ENCODE results near the gene DAGLB.
"Not testable (repeated sequence)": the region's sequence is repeated elsewhere in the genome, so short reads cannot be mapped to it uniquely, and the experiment has no call there.

Gene DAGLB

DNA sequence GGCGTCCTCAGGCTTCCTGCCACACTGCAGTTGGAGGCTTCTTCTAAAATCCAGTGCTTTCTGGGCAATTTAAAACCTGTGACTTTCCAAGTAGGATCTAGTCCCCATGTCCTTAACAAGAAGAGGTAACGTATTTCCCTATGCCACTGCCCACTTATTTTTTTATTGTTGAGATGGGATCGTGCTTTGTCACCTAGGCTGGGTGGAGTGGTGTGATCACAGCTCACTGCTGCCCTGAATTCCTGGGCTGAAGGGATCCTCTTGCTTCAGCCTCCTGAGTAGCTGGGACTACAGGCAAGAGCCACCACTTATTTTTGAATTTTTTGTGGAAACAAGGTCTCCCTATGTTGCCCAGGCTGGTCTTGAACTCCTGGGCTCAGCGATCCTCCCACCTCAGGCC, 63.4 kb downstream of the DAGLB start:
- no peak overlapping the region for H3K4me3 ChIP-seq (replicated peaks in 1 of 2; ENCODE audit: low read depth in 2 of 2, low read length in 2 of 2)
- TF ChIP-seq, protein P1, sequence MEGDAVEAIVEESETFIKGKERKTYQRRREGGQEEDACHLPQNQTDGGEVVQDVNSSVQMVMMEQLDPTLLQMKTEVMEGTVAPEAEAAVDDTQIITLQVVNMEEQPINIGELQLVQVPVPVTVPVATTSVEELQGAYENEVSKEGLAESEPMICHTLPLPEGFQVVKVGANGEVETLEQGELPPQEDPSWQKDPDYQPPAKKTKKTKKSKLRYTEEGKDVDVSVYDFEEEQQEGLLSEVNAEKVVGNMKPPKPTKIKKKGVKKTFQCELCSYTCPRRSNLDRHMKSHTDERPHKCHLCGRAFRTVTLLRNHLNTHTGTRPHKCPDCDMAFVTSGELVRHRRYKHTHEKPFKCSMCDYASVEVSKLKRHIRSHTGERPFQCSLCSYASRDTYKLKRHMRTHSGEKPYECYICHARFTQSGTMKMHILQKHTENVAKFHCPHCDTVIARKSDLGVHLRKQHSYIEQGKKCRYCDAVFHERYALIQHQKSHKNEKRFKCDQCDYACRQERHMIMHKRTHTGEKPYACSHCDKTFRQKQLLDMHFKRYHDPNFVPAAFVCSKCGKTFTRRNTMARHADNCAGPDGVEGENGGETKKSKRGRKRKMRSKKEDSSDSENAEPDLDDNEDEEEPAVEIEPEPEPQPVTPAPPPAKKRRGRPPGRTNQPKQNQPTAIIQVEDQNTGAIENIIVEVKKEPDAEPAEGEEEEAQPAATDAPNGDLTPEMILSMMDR (IDR thresholded peaks at IDR 0.05; ENCODE audit: low read depth, low read length): no peak

GRCh38 chr7:6382817-6383216, 64.9 kb downstream of the DAGLB start:
- no peak overlapping the region for H3K4me3 ChIP-seq (replicated peaks in 1 of 2; ENCODE audit: low read depth in 2 of 2, low read length in 2 of 2)
- peak in 1 of 2 donors; percentile 45 for DNase-seq (ENCODE audit: low read depth in 2 of 2)
- TF ChIP-seq, protein P1 (IDR thresholded peaks at IDR 0.05; ENCODE audit: low read depth, low read length): no peak

More for the DNA sequence above, 63.4 kb downstream of the DAGLB start:
- no peak for DNase-seq (ENCODE audit: low read depth in 2 of 2)

- DNase-seq (ENCODE audit: low read depth in 2 of 2): not testable (repeated sequence)
Observed at GRCh38 chr7:6381846-6382245, 65.9 kb downstream of the DAGLB start.

GRCh38 chr7:6380310-6381095, 67.3 kb downstream of the DAGLB start:
- no peak for DNase-seq (ENCODE audit: low read depth in 2 of 2)
- no peak overlapping the region for H3K4me3 ChIP-seq (replicated peaks in 1 of 2; ENCODE audit: low read depth in 2 of 2, low read length in 2 of 2)
- TF ChIP-seq, protein P1 (IDR thresholded peaks at IDR 0.05; ENCODE audit: low read depth, low read length): no peak

More at GRCh38 chr7:6381846-6382245, 65.9 kb downstream of the DAGLB start:
- H3K4me3 ChIP-seq (replicated peaks in 1 of 2; ENCODE audit: low read depth in 2 of 2, low read length in 2 of 2): not testable (repeated sequence)

DNA sequence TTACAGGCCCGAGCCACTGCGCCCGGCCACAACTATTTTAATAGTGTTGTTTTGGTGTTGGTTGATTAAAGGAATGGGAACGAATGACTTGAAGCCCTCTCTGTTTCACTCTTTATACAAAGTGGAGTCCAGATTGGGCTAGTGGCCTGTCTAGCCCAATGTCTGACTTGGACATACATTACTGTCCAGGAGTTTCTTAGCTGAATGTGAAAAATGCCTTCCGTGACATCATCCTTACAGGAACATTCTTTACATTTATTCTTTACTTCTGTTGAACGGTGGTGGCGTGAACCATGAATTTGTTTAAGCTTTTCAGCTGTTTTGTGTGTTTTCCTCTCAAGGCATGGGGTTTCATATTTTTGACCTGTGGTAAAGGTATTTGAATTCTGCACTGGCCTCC, 67.9 kb downstream of the DAGLB start:
- TF ChIP-seq, protein P1 (IDR thresholded peaks at IDR 0.05; ENCODE audit: low read depth, low read length): no peak
- DNase-seq (ENCODE audit: low read depth in 2 of 2): no peak
- no peak overlapping the region for H3K4me3 ChIP-seq (replicated peaks in 1 of 2; ENCODE audit: low read depth in 2 of 2, low read length in 2 of 2)

DNA sequence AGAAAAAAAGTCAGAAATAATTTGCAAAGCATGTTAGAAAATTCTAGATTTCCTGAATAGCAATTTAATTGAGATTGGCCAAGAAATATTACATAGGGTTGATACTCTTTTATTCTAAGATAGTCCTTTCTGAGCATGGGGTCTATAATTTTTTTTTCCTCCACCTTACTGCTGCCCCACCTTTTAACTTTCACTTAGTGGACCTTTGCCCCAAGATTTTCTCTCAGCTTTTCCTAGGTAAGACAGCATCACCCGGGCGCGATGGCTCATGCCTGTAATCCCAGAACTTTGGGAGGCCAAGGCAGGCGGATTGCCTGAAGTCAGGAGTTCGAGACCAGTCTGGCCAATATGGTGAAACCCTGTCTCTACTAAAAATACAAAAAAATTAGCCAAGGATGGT, 69.2 kb downstream of the DAGLB start:
- not testable (repeated sequence) for H3K4me3 ChIP-seq (replicated peaks in 1 of 2; ENCODE audit: low read depth in 2 of 2, low read length in 2 of 2); DNase-seq (ENCODE audit: low read depth in 2 of 2)

DNA sequence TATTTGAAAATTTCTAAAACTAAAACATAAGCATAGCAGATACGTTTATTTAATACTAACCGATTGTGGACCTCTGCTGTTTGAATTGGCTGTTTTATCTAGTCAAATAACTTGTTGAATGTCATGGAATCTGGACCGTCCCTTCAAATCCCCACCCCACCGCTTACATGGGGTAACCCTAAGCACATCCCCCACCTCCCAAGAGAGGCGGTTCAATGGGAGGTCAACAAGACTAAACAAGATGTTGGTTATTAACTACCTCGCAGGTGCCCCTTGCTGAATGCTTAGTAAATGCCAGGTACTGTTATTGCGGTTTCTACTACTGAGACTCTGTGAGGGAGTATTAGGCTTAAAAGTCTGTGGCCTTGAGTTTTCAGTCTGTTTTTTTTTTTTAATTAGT, 70.9 kb downstream of the DAGLB start:
- peak overlapping the region in 1 of 2 donors; percentile 71 for H3K4me3 ChIP-seq (replicated peaks in 1 of 2; ENCODE audit: low read depth in 2 of 2, low read length in 2 of 2)
- TF ChIP-seq, protein P1 (IDR thresholded peaks at IDR 0.05; ENCODE audit: low read depth, low read length): no peak
- DNase-seq (ENCODE audit: low read depth in 2 of 2): no peak

Data from cardiac fibroblast (primary cell).